H1 (cell line): ENCODE results near the gene ADAM19. TPM values are rescaled to one million over a fixed set of nuclear protein-coding genes. Genes with fewer than 3 reads are reported as not detected.

Experiments
- CTCF ChIA-PET: fragments of 300-600 bp; sonication (Branson Sonifier 250); formaldehyde crosslinking; loops from one replicate; lab custom pipeline; 2021; ENCODE audit not compliant: partially characterized antibody; lab: Charles Lee
- POLR2A ChIA-PET: fragments of 300-600 bp; sonication (Branson Sonifier 250); formaldehyde crosslinking; loops from one replicate; lab custom pipeline; 2021; ENCODE audit warnings: inconsistent platforms; ENCODE audit not compliant: partially characterized antibody; lab: Charles Lee
- DNase-seq, 2 experiments: peaks; one replicate each; pipeline versions ENCODE4 v3.0.0 to v3.0.0-alpha.2; 2010 to 2022; ENCODE audit warnings: low spot score in 2 of 2, low read depth in 1 of 2, mixed read lengths in 1 of 2
- FAIRE-seq: peaks from 2 replicates; lab custom pipeline; 2011; peaks lifted over from hg19 to GRCh38; lab: Jason Lieb, UNC
- H2AFZ ChIP-seq: 2 replicates; pipeline ENCODE4 v1.8.1; 2012; ENCODE audit warnings: low read length, inconsistent platforms
- H2AK5ac ChIP-seq: 2 replicates; pipeline ENCODE4 v1.6.1; 2013; ENCODE audit warnings: low read depth, low read length
- H2BK120ac ChIP-seq: replicated peaks from 2 replicates; pipeline ENCODE3; 2013; ENCODE audit warnings: low read depth, low read length, inconsistent platforms
- H2BK12ac ChIP-seq: 2 replicates; pipeline ENCODE4 v1.6.1; 2013; ENCODE audit warnings: low read depth, low read length
- H2BK15ac ChIP-seq: 2 replicates; pipeline ENCODE4 v1.6.1; 2013; ENCODE audit warnings: low read length
- H2BK20ac ChIP-seq: 2 replicates; pipeline ENCODE4 v1.6.1; 2013; ENCODE audit warnings: low read length
- H2BK5ac ChIP-seq: 2 replicates; pipeline ENCODE4 v1.6.1; 2013; ENCODE audit warnings: low read depth, low read length
- H3K14ac ChIP-seq: 2 replicates; pipeline ENCODE4 v1.6.1; 2013; ENCODE audit warnings: inconsistent platforms; ENCODE audit not compliant: insufficient read length
- H3K18ac ChIP-seq: 2 replicates; pipeline ENCODE4 v1.6.1; 2013; ENCODE audit warnings: low read length; ENCODE audit errors: extremely low read depth
- H3K23ac ChIP-seq: 2 replicates; pipeline ENCODE4 v1.6.1; 2013; ENCODE audit warnings: inconsistent platforms; ENCODE audit not compliant: insufficient read length
- H3K23me2 ChIP-seq: 2 replicates; pipeline ENCODE4 v1.6.1; 2013; ENCODE audit warnings: low read depth, low read length
- H3K27ac ChIP-seq: 2 replicates; pipeline ENCODE4 v1.6.1; 2011; ENCODE audit warnings: low read depth, low read length, inconsistent platforms
- H3K27me3 ChIP-seq, 4 experiments: replicated peaks in 1 of 4; 1 replicate in 1 of 4; 2 replicates in 3 of 4; pipeline versions ENCODE4 v1.6.1 to v1.8.1; 2011 to 2013; ENCODE audit warnings: low read length in 3 of 4, mild to moderate bottlenecking in 3 of 4, inconsistent platforms in 2 of 4, mixed read lengths in 2 of 4, moderate library complexity in 1 of 4; ENCODE audit not compliant: control insufficient read depth in 3 of 4, insufficient read depth in 3 of 4; ENCODE audit errors: extremely low read depth in 1 of 4
- H3K36me3 ChIP-seq, 4 experiments: 2 replicates each; pipeline versions ENCODE4 v1.6.1 to v1.8.1; 2011 to 2013; ENCODE audit warnings: mild to moderate bottlenecking in 4 of 4, low read length in 3 of 4, moderate library complexity in 2 of 4, control low read depth in 1 of 4, inconsistent platforms in 1 of 4; ENCODE audit not compliant: insufficient read depth in 4 of 4, control insufficient read depth in 2 of 4
- H3K4ac ChIP-seq: replicated peaks from 2 replicates; pipeline ENCODE3; 2013; ENCODE audit warnings: low read length, low read depth, mixed read lengths, inconsistent platforms; ENCODE audit not compliant: insufficient read length
- H3K4me1 ChIP-seq, 4 experiments: replicated peaks in 1 of 4; 1 replicate in 1 of 4; 2 replicates in 3 of 4; pipeline versions ENCODE4 v1.6.1 to v1.8.1; 2011 to 2013; ENCODE audit warnings: low read length in 3 of 4, inconsistent platforms in 2 of 4, mixed read lengths in 1 of 4; ENCODE audit not compliant: insufficient read depth in 4 of 4, control insufficient read depth in 3 of 4
- H3K4me2 ChIP-seq, 2 experiments: 2 replicates each; pipeline versions ENCODE4 v1.6.1 to v1.8.1; 2011 to 2013; ENCODE audit warnings: low read depth in 2 of 2, low read length in 2 of 2, control low read depth in 1 of 2, inconsistent platforms in 1 of 2, mild to moderate bottlenecking in 1 of 2; ENCODE audit not compliant: insufficient read depth in 1 of 2
- H3K4me3 ChIP-seq, 4 experiments: fragments of 200-600, 300-600 bp in 1 of 4; sonication (generic), shearing (Covaris generic), sonication (Bioruptor Twin) in 1 of 4; 2 replicates each; pipeline versions ENCODE4 v1.5.1 to v1.8.1; 2011 to 2016; ENCODE audit warnings: low read length in 4 of 4, low read depth in 3 of 4, control low read depth in 2 of 4, inconsistent platforms in 2 of 4, mild to moderate bottlenecking in 2 of 4, mixed read lengths in 1 of 4, moderate library complexity in 1 of 4; ENCODE audit not compliant: insufficient read depth in 2 of 4; ENCODE audit errors: extremely low read depth in 1 of 4
- H3K56ac ChIP-seq: replicated peaks from 2 replicates; pipeline ENCODE3; 2013; ENCODE audit warnings: low read depth, mild to moderate bottlenecking, mixed read lengths, low read length, inconsistent platforms; ENCODE audit not compliant: insufficient read length
- H3K79me1 ChIP-seq: 2 replicates; pipeline ENCODE4 v1.6.1; 2013; ENCODE audit warnings: low read depth, low read length, control low read depth
- H3K79me2 ChIP-seq, 2 experiments: 2 replicates each; pipeline versions ENCODE4 v1.6.1 to v1.8.1; 2012 to 2013; ENCODE audit warnings: low read length in 2 of 2, mild to moderate bottlenecking in 2 of 2, inconsistent platforms in 1 of 2; ENCODE audit not compliant: insufficient read depth in 2 of 2, control insufficient read depth in 1 of 2
- H3K9ac ChIP-seq, 4 experiments: replicated peaks in 1 of 4; 1 replicate in 1 of 4; 2 replicates in 3 of 4; pipeline versions ENCODE4 v1.6.1 to v1.8.1; 2011 to 2013; ENCODE audit warnings: low read depth in 3 of 4, low read length in 3 of 4, control low read depth in 2 of 4, mild to moderate bottlenecking in 2 of 4, moderate library complexity in 2 of 4, inconsistent platforms in 1 of 4; ENCODE audit errors: extremely low read depth in 1 of 4
- H3K9me3 ChIP-seq, 2 experiments: 2 replicates each; pipeline versions ENCODE4 v1.6.1 to v1.8.1; 2012 to 2013; ENCODE audit warnings: mild to moderate bottlenecking in 2 of 2, moderate library complexity in 2 of 2, control low read depth in 1 of 2, inconsistent platforms in 1 of 2, low read depth in 1 of 2, low read length in 1 of 2, mixed read lengths in 1 of 2; ENCODE audit not compliant: insufficient read depth in 2 of 2
- H4K20me1 ChIP-seq, 2 experiments: replicated peaks in 1 of 2; 2 replicates each; pipeline versions ENCODE3 to v1.8.1; 2011 to 2013; ENCODE audit warnings: inconsistent platforms in 2 of 2, low read length in 2 of 2, mild to moderate bottlenecking in 1 of 2; ENCODE audit not compliant: insufficient read depth in 2 of 2, control insufficient read depth in 1 of 2
- H4K5ac ChIP-seq: 2 replicates; pipeline ENCODE4 v1.6.1; 2013; ENCODE audit warnings: low read length, low read depth, mixed read lengths, inconsistent platforms; ENCODE audit not compliant: insufficient read length
- H4K8ac ChIP-seq: 2 replicates; pipeline ENCODE4 v1.8.0; 2013; ENCODE audit warnings: mild to moderate bottlenecking, moderate library complexity, low read length, inconsistent platforms; ENCODE audit not compliant: insufficient read depth; ENCODE audit errors: extremely low read depth
- H4K91ac ChIP-seq: replicated peaks from 2 replicates; pipeline ENCODE3; 2013; ENCODE audit warnings: low read length, mixed read lengths, inconsistent platforms; ENCODE audit not compliant: insufficient read length
- CTBP2 ChIP-seq: IDR thresholded peaks from 2 replicates; pipeline ENCODE4 v1.7.0; 2011; ENCODE audit warnings: borderline replicate concordance, mild to moderate bottlenecking, moderate library complexity, mixed read lengths, low read length; ENCODE audit not compliant: insufficient read depth, insufficient read length
- EGR1 ChIP-seq: IDR thresholded peaks from 2 replicates; pipeline ENCODE4 v1.6.1; 2011; ENCODE audit warnings: low read depth, low read length, borderline replicate concordance
- FOSL1 ChIP-seq: IDR thresholded peaks from 2 replicates; pipeline ENCODE4 v1.6.1; 2011; ENCODE audit warnings: mild to moderate bottlenecking, low read depth, low read length, moderate library complexity; ENCODE audit not compliant: insufficient read depth
- HDAC2 ChIP-seq, 2 experiments: fragments of 300-600 bp in 1 of 2; sonication (generic) in 1 of 2; IDR thresholded peaks; 2 replicates each; pipeline ENCODE4 v1.6.1; 2011 to 2012; ENCODE audit warnings: low read depth in 2 of 2, low read length in 2 of 2, mild to moderate bottlenecking in 2 of 2, moderate library complexity in 2 of 2, borderline replicate concordance in 1 of 2, inconsistent platforms in 1 of 2
- RBBP5 ChIP-seq: IDR thresholded peaks from 2 replicates; pipeline ENCODE4 v1.7.1; 2012; ENCODE audit warnings: low read depth, mild to moderate bottlenecking, inconsistent platforms, low read length, moderate library complexity, borderline replicate concordance
- SAP30 ChIP-seq: fragments of 300-600 bp; sonication (generic); IDR thresholded peaks from 2 replicates; pipeline ENCODE4 v1.7.1; 2012; ENCODE audit warnings: low read length, moderate library complexity, mild to moderate bottlenecking, inconsistent platforms; ENCODE audit not compliant: insufficient read depth, insufficient replicate concordance
- SRF ChIP-seq: IDR thresholded peaks from 2 replicates; pipeline ENCODE4 v1.6.1; 2011; ENCODE audit warnings: mild to moderate bottlenecking, low read depth, low read length, moderate library complexity
- WGBS, 2 experiments: shearing (Covaris generic) in 1 of 2; methylation state at CpG; one replicate each; pipeline versions ENCODE4 v1.1.6 to v1.1.7; 2013 to 2015; ENCODE audit warnings: low lambda C conversion rate in 2 of 2, mixed read lengths in 2 of 2, inconsistent platforms in 1 of 2, low coverage in 1 of 2, missing lambda C conversion rate in 1 of 2; ENCODE audit not compliant: insufficient replicate concordance in 2 of 2, insufficient coverage in 1 of 2, insufficient read length in 1 of 2; ENCODE audit errors: extremely low coverage in 1 of 2, missing lambda C conversion rate in 1 of 2; 5-methylcytosine and 5-hydroxymethylcytosine counted together
- polyA plus RNA-seq, 7 experiments: library from polyadenylated mRNA; depleted of rRNA in 3 of 7; stranded (reverse) in 5 of 7; unstranded in 2 of 7; fragments of >200 nt in 5 of 7; fragments of 200-250 nt in 2 of 7; gene quantifications; 1 replicate in 5 of 7; 2 replicates in 1 of 7; 4 replicates in 1 of 7; pipeline versions ENCODE4 v1.2.1 to v1.2.3, GENCODE V29; 2011 to 2013; ENCODE audit warnings: missing spikeins in 2 of 7, mixed read lengths in 2 of 7
- total RNA-seq: library from RNA; stranded (reverse); fragmentation: NEBNext Ultra II Directional; extraction: Animal tissue kit (Norgen Biotek cat#: 25700); gene quantifications from 2 replicates; pipeline ENCODE4 v1.2.1, GENCODE V29; 2021
- TF ChIP-seq, protein P1 (sequence below): IDR thresholded peaks from 2 replicates; pipeline ENCODE4 v1.6.1; 2011; ENCODE audit warnings: low read length, improper control_type of control experiment
- TF ChIP-seq, protein P2 (sequence below), 3 experiments: IDR thresholded peaks; 1 replicate in 2 of 3; 2 replicates in 1 of 3; pipeline versions ENCODE4 v1.5.1 to v1.6.1; 2011; ENCODE audit warnings: low read length in 3 of 3, mild to moderate bottlenecking in 3 of 3, inconsistent platforms in 2 of 3, low read depth in 1 of 3, moderate library complexity in 1 of 3; ENCODE audit not compliant: insufficient read depth in 1 of 3; ENCODE audit errors: control extremely low read depth in 1 of 3

ADAM19 gene
- total and polyA plus RNA-seq, 2 of the 8 experiments (the other 6 are each of a cell fraction or from before 2014, with no cell fraction given) = 6.5 to 22.7 TPM

DNA sequence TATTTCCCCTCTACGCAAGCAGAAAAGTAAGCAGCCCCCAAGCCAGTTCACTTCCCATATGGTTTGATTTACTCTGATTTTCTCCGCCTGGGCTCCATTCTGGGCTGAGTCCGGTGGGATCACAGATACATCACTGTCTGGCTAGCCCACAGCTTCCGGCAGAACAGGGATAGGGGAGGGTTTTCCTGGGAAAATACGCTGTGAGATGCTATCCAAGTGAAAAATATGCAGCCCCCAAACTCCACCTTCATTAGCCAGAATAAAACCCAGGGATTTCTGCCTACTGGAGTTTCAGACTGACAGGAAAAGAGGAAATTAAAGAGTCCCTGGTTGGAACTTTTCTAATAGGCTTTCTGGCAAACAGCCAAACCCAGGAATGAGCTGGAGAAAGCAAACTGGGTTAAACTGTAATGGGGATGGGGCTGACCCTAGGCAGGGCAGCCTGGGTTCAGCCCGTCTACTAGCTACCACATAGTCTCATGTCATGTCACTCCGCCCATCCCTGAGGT, 132.5 kb downstream of the ADAM19 start:
- H4K5ac ChIP-seq = no peak overlapping the region
- 91% methylated on average over 7 of the region's 7 CpGs; no CpG with 5 or more reads in 1 of the 2 experiments for WGBS, 2 experiments
- no peaks in the 10 kb centered on the region for H3K36me3 ChIP-seq
- no peak overlapping the region for H4K8ac ChIP-seq
- no peak overlapping the region for H2BK20ac ChIP-seq
- no peaks in the 10 kb centered on the region; the same call in 1 of the 2 replicates for H3K23me2 ChIP-seq
- H2AK5ac ChIP-seq = no peak overlapping the region
- DNase-seq (no peak), FAIRE-seq (no peak)
- H3K4me1 ChIP-seq = no peaks in the 10 kb centered on the region
- no peak overlapping the region for H3K23ac ChIP-seq
- H3K9ac ChIP-seq = no peak overlapping the region
- H3K27ac ChIP-seq = no peak overlapping the region
- ChIA-PET CTCF (interaction anchor here (1.2 to 10.3 kb wide), 3 partner anchors 11 to 247 kb away, joined by 3 to 66 read pairs (median 8); no protein-coding TSS in a partner anchor), POLR2A (no interaction called here)
- H2BK15ac ChIP-seq = no peak overlapping the region
- no peaks in the 10 kb centered on the region for H3K79me2 ChIP-seq
- no peak overlapping the region for H3K4ac ChIP-seq
- H3K18ac ChIP-seq = no peak overlapping the region
- no peak overlapping the region for H2BK120ac ChIP-seq
- no peak overlapping the region for H2BK12ac ChIP-seq
- no peak overlapping the region for H4K91ac ChIP-seq
- no peaks in the 10 kb centered on the region for H4K20me1 ChIP-seq
- peak overlapping the region; percentile 53; the same call in 1 of the 2 replicates for H2AFZ ChIP-seq
- H3K56ac ChIP-seq = no peak overlapping the region
- H3K27me3 ChIP-seq = no peaks in the 10 kb centered on the region
- H3K14ac ChIP-seq = no peak overlapping the region
- no peaks in the 10 kb centered on the region for H3K79me1 ChIP-seq
- H3K4me2 ChIP-seq = no peak overlapping the region
- no peak overlapping the region for H2BK5ac ChIP-seq
- H3K9me3 ChIP-seq = no peaks in the 10 kb centered on the region
- no peak overlapping the region for H3K4me3 ChIP-seq
- TF ChIP-seq SRF (no peak), EGR1 (no peak), HDAC2 (IDR thresholded peaks at IDR 0.05; ENCODE audit: borderline replicate concordance in 1 of 2, low read depth in 2 of 2, low read length in 2 of 2) (no peak), RBBP5 (no peak), SAP30 (no peak), FOSL1 (no peak), CTBP2 (no peak)
- TF ChIP-seq, protein P1, sequence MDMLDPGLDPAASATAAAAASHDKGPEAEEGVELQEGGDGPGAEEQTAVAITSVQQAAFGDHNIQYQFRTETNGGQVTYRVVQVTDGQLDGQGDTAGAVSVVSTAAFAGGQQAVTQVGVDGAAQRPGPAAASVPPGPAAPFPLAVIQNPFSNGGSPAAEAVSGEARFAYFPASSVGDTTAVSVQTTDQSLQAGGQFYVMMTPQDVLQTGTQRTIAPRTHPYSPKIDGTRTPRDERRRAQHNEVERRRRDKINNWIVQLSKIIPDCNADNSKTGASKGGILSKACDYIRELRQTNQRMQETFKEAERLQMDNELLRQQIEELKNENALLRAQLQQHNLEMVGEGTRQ = no peak
- TF ChIP-seq, protein P2, sequence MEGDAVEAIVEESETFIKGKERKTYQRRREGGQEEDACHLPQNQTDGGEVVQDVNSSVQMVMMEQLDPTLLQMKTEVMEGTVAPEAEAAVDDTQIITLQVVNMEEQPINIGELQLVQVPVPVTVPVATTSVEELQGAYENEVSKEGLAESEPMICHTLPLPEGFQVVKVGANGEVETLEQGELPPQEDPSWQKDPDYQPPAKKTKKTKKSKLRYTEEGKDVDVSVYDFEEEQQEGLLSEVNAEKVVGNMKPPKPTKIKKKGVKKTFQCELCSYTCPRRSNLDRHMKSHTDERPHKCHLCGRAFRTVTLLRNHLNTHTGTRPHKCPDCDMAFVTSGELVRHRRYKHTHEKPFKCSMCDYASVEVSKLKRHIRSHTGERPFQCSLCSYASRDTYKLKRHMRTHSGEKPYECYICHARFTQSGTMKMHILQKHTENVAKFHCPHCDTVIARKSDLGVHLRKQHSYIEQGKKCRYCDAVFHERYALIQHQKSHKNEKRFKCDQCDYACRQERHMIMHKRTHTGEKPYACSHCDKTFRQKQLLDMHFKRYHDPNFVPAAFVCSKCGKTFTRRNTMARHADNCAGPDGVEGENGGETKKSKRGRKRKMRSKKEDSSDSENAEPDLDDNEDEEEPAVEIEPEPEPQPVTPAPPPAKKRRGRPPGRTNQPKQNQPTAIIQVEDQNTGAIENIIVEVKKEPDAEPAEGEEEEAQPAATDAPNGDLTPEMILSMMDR (IDR thresholded peaks at IDR 0.05; ENCODE audit: control extremely low read depth in 1 of 3, insufficient read depth in 1 of 3, low read depth in 1 of 3, low read length in 3 of 3) = no peak
